Keratinocyte (primary cell): Measurements from ENCODE around the gene FAF2.
"Not testable (repeated sequence)": the region's sequence is repeated elsewhere in the genome, so short reads cannot be mapped to it uniquely, and the experiment has no call there.

Experiments
- CTCF ChIP-seq, 3 experiments: IDR thresholded peaks in 1 of 3; conservative IDR thresholded peaks in 1 of 3; optimal IDR thresholded peaks in 1 of 3; 2 replicates in 2 of 3; 3 replicates in 1 of 3; pipeline versions ENCODE3 to v1.5.1; 2011; ENCODE audit warnings: low read length in 3 of 3, mild to moderate bottlenecking in 3 of 3, moderate library complexity in 2 of 3, control low read depth in 1 of 3, inconsistent platforms in 1 of 3; ENCODE audit not compliant: insufficient read depth in 2 of 3; ENCODE audit errors: extremely low read depth in 1 of 3
- EZH2 ChIP-seq: IDR thresholded peaks from one replicate; pipeline ENCODE4 v1.6.1; 2012; ENCODE audit warnings: inconsistent platforms, mild to moderate bottlenecking, low read length, moderate library complexity

DNA sequence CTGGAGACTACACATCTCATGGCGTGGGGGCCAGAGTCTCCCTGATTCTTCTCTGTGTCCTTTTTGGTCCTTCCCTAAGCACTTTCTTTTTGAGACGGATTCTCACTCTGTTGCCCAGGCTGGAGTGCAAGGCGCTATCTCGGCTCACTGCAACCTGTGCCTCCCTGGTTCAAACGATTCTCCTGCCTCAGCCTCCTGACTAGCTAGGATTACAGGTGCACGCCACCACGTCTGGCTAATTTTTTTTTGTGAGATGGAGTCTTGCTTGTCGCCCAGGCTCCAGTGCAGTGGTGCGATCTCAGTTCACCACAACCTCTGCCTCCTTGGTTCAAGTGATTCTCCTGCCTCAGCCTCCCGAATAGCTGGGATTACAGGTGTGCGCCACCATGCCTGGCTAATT lies 102.8 kb downstream of the FAF2 start:
- not testable (repeated sequence) for TF ChIP-seq CTCF (optimal IDR thresholded peaks at IDR 0.05 in 1 of 3, IDR thresholded peaks at IDR 0.05 in 1 of 3, conservative IDR thresholded peaks at IDR 0.05 in 1 of 3; ENCODE audit: extremely low read depth in 1 of 3, insufficient read depth in 2 of 3, low read length in 3 of 3); EZH2
